Activated effector memory CD4-positive, alpha-beta T cell treated with Interleukin-2 at 50 U/mL for 16 hours (primary cell): ENCODE measurements around the gene AGAP6.
"Not testable (repeated sequence)": the region's sequence is repeated elsewhere in the genome, so short reads cannot be mapped to it uniquely, and the experiment has no call there.

Source experiments
- DNase-seq: peaks from one replicate; pipeline ENCODE4 v3.0.0-alpha.2; 2020

AGAP6 gene

GRCh38 chr10:50025627-50026026 lies 37.4 kb downstream of the AGAP6 start:
- DNase-seq: no peak

GRCh38 chr10:50027195-50027594 lies 39.0 kb downstream of the AGAP6 start:
- DNase-seq: no peak

GRCh38 chr10:50033481-50033880 lies 45.3 kb downstream of the AGAP6 start:
- no peak for DNase-seq

GRCh38 chr10:50035337-50035736 lies 47.1 kb downstream of the AGAP6 start:
- DNase-seq: not testable (repeated sequence)

GRCh38 chr10:50044941-50045664 lies 56.9 kb downstream of the AGAP6 start:
- no peak for DNase-seq

- not testable (repeated sequence) for DNase-seq
Observed at GRCh38 chr10:50046457-50046856, 58.3 kb downstream of the AGAP6 start.

GRCh38 chr10:50047594-50047993 lies 59.4 kb downstream of the AGAP6 start:
- not testable (repeated sequence) for DNase-seq

- DNase-seq: not testable (repeated sequence)
Observed at GRCh38 chr10:50051995-50052660, 63.9 kb downstream of the AGAP6 start.

- DNase-seq: not testable (repeated sequence)
Observed at GRCh38 chr10:50052778-50053376, 64.7 kb downstream of the AGAP6 start.

- DNase-seq: not testable (repeated sequence)
Observed at GRCh38 chr10:50055494-50056292, 67.5 kb downstream of the AGAP6 start.

- not testable (repeated sequence) for DNase-seq
Observed at GRCh38 chr10:50056654-50057053, 68.4 kb downstream of the AGAP6 start.

GRCh38 chr10:50058727-50059126 lies 70.5 kb downstream of the AGAP6 start:
- DNase-seq: not testable (repeated sequence)

GRCh38 chr10:50059946-50060345 lies 71.7 kb downstream of the AGAP6 start:
- not testable (repeated sequence) for DNase-seq
